ENCODE results near the gene CPLANE1.
"Not testable (repeated sequence)": the region's sequence is repeated elsewhere in the genome, so short reads cannot be mapped to it uniquely, and the experiment has no call there.

Gene CPLANE1

GRCh38 chr5:37248970-37249814 lies at the start of gene CPLANE1:
Gene CPLANE1 (minus strand): TSS chr5:37249376. CDS start chr5:37247698, 1,678 bp downstream.
- DNase-seq (ENCODE audit: low read depth in 1 of 2, low spot score in 1 of 2): peak; percentile 25 to 36

GRCh38 chr5:37296313-37296712 lies 47.1 kb upstream of the CPLANE1 start:
- DNase-seq (ENCODE audit: low read depth in 1 of 2, low spot score in 1 of 2): not testable (repeated sequence)

- DNase-seq (ENCODE audit: low read depth in 1 of 2, low spot score in 1 of 2): no peak
Observed at GRCh38 chr5:37283214-37283820, 34.1 kb upstream of the CPLANE1 start.

DNA sequence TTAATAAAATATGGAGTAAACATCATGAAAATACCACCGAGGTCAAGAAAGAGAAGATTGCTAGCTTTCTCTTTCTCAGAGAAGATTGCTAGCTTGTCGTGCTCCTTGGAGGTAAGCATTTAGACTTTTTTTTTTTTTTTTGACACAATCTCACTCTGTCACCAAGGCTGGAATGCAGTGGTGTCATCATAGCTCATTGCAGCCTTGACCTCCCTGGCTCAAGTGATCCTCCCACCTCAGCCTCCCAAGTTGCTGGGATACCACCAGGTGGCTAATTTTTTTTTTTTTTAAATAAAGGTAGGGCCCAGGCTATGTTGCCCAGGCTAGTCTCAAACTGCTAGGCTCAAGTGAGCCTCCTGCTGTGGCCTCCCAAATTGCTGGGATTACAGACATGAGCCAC lies 26.3 kb upstream of the CPLANE1 start:
- no peak for DNase-seq (ENCODE audit: low read depth in 1 of 2, low spot score in 1 of 2)

DNA sequence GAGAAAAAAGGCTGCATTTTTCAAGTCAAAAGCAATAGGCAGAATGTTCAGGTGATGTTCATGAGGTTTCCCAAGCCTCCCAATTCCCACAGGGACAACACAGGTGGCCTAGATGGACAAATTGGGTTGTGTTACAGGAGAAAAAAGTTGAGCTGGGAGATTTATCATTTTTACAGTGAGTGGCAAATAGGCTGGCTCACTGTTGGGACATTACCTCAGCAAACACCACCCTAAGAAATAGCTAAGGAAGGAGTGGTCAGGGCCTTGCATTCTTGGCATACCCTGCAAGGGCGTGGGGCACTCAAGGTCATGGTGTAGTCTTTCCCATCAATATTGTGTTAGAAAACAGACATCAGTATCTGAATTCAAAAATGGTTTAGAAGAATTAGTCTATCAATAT lies 23.3 kb upstream of the CPLANE1 start:
- DNase-seq (ENCODE audit: low read depth in 1 of 2, low spot score in 1 of 2): no peak

- not testable (repeated sequence) for DNase-seq (ENCODE audit: low read depth in 1 of 2, low spot score in 1 of 2)
Observed at GRCh38 chr5:37268100-37268499, 18.9 kb upstream of the CPLANE1 start.

GRCh38 chr5:37255774-37256358 lies 6.7 kb upstream of the CPLANE1 start:
- DNase-seq (ENCODE audit: low read depth in 1 of 2, low spot score in 1 of 2): no peak

GRCh38 chr5:37254581-37254980 lies 5.4 kb upstream of the CPLANE1 start:
- no peak for DNase-seq (ENCODE audit: low read depth in 1 of 2, low spot score in 1 of 2)

DNA sequence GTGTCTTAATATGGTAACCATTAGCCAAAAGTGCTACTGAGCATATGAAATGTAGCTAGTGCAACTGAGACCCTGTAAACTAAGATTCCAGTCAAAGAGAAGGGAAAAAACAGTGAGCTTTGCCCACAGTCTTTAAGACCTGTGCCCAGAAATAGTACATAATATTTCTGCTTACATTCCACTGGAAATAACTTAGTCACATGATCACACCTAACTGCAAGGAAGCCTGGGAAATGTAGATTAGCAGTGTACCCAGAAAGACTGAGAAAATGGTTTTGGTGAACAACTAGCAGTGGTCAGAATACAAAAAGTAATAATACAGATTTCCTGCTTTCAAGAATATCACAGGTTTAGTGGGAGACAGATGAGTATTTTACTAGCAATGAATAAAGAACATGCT lies 2.5 kb upstream of the CPLANE1 start:
- DNase-seq (ENCODE audit: low read depth in 1 of 2, low spot score in 1 of 2): no peak

DNA sequence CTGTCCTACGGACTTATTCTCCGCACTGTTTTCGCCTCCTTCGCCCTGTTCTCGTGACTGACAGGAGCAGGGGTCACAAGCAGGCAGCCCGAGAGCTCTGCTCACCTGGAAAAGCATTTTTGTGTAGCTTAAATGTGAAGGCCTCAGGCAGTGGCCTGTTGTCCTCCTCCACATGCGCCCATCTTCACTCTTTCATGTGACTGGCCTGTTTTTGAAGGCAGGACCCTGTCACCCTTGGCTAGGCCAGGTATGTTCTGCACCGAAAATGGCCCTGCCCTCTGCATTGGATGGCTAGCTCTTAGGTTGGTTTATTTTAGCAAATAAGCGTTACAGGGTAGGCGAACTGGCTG lies 614 bp upstream of the CPLANE1 start:
- DNase-seq (ENCODE audit: low read depth in 1 of 2, low spot score in 1 of 2): no peak

DNA sequence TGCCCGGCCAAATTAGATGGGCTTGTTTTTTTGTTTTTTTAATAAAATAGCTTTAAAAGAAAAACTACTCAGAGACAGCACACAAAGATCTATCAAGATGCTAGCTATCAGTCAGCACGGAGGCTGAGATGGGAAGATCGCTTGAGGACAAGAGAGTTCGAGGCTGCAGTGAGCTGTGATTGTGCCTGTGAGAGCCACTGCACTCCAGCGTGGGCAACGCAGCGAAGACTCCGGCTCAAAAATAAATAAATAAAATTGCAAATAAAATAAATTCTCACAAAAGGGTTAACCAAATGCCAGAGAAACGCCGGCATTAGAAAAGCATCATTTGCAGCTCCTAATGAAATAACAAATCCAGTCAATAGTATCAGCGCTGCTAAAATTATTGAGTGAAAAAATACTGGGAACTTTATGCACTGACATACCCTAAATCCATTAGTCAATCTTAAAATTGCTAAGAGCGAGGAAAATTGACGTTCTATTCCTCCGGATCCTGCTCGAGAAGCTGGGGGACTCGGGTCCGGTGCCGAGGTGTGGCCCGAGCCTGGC lies 681 bp downstream of the CPLANE1 start:
- no peak for DNase-seq (ENCODE audit: low read depth in 1 of 2, low spot score in 1 of 2)

GRCh38 chr5:37247496-37247895 lies 1.7 kb downstream of the CPLANE1 start:
- no peak for DNase-seq (ENCODE audit: low read depth in 1 of 2, low spot score in 1 of 2)

GRCh38 chr5:37247036-37247435 lies 2.1 kb downstream of the CPLANE1 start:
- no peak for DNase-seq (ENCODE audit: low read depth in 1 of 2, low spot score in 1 of 2)

DNA sequence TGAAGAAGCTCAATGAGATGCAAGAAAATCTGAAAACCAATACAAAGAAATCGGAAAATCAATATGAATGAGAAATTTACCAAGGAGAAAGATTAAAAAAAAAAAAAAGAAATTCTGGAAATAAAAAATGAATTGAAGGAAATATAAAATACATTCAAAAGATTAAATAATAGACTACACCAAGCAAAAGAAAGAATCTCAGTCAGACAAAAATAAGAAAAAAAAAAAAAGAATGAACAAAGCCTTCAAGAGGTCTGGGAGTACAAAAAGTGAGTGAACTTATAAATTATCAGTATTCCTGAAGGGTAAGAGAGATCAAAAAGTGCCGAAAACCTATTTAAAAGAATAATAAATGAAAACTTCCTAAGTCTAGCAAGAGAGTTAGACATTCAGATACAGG lies 14.9 kb downstream of the CPLANE1 start:
- no peak for DNase-seq (ENCODE audit: low read depth in 1 of 2, low spot score in 1 of 2)

DNA sequence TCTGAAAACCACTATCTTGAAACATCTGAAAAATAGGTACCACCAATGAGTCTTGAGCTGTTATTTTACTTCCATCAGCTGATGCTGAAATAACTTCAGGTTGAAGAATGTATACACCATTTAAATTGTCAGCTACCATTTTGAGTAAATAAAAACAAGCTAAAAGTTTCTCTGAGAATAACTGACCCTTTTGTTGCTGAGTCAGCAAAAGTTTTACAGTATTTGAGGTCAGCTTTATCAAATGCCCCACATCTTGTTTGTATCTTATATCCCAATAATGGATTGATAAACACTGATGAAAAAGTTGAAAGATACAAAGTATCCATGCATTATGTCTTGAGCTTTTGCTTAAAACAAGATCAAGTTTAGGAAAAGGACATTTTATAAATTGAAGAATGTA lies 22.8 kb downstream of the CPLANE1 start:
- DNase-seq (ENCODE audit: low read depth in 1 of 2, low spot score in 1 of 2): no peak

- DNase-seq (ENCODE audit: low read depth in 1 of 2, low spot score in 1 of 2): no peak
Observed at GRCh38 chr5:37222181-37222580, 27.0 kb downstream of the CPLANE1 start.

DNA sequence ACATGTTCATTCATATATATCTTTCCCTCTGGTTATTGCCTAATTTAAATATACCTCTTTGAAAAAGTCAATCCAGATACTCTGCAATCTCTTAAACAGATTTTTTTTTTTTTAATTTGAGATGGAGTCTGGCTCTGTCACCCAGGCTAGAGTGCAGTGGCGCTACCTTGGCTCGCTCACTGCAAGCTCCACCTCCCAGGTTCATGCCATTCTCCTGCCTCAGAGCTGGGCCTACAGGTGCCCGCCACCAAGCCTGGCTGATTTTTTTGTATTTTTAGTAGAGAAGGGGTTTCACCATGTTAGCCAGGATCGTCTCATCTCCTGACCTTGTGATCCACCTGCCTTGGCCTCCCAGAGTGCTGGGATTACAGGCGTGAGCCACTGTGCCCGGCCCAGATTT lies 28.8 kb downstream of the CPLANE1 start:
- not testable (repeated sequence) for DNase-seq (ENCODE audit: low read depth in 1 of 2, low spot score in 1 of 2)

GRCh38 chr5:37219384-37219783 lies 29.8 kb downstream of the CPLANE1 start:
- DNase-seq (ENCODE audit: low read depth in 1 of 2, low spot score in 1 of 2): not testable (repeated sequence)

- DNase-seq (ENCODE audit: low read depth in 1 of 2, low spot score in 1 of 2): no peak
Observed at GRCh38 chr5:37217976-37218375, 31.2 kb downstream of the CPLANE1 start.

DNA sequence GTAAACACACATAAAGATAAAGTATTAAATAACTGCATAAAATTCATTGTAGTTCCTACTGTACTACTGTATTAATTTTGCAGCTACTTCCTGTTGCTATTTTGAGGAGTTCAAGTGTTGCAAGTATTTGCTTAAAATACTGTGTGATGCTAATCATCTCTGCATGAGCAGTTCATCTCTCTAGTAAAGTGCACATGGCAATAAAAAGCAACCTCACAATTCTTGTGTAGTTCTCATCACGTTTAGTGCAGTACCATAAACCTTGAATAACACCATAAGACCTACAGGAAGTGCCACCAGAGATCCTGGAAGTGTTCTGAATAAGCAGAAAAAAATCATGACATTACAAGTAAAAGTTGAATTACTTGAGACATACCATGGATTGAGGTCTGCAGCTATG lies 34.6 kb downstream of the CPLANE1 start:
- no peak for DNase-seq (ENCODE audit: low read depth in 1 of 2, low spot score in 1 of 2)

DNA sequence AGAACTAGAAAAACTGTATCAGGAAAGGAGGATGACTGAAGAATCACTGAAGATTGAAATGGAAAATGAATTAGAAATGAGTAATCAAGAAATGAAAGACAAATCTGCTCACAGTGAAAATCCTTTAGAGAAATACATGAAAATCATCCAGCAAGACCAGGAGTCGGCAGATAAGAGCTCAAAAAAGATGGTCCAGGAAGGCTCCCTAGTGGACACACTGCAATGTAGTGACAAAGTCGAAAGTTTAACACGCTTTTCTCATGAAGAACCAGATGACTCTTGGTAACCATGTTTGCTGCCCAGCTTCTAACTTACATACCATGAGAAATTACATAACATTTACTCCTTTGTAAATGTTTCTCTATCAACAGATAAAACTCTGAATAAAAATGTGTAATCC lies 37.1 kb downstream of the CPLANE1 start:
- no peak for DNase-seq (ENCODE audit: low read depth in 1 of 2, low spot score in 1 of 2)

- DNase-seq (ENCODE audit: low read depth in 1 of 2, low spot score in 1 of 2): no peak
Observed at GRCh38 chr5:37211661-37212060, 37.5 kb downstream of the CPLANE1 start.
